Stomach smooth muscle (tissue), 2 donors: ENCODE data around the gene PAPOLA.

Experiments used
- H3K27ac ChIP-seq: one replicate; pipeline ENCODE4 v1.7.0; 2013; ENCODE audit warnings: mild to moderate bottlenecking, low read length, inconsistent platforms
- H3K27me3 ChIP-seq, 2 donors: one replicate each; pipeline ENCODE4 v1.7.0; 2013; ENCODE audit warnings: low read length in 2 of 2; ENCODE audit not compliant: insufficient read depth in 2 of 2, control insufficient read depth in 1 of 2
- H3K36me3 ChIP-seq, 2 donors: one replicate each; pipeline ENCODE4 v1.7.0; 2013; ENCODE audit warnings: low read length in 2 of 2; ENCODE audit not compliant: control insufficient read depth in 2 of 2, insufficient read depth in 2 of 2
- H3K4me1 ChIP-seq: one replicate; pipeline ENCODE4 v1.7.0; 2013; ENCODE audit warnings: low read length; ENCODE audit not compliant: control insufficient read depth, insufficient read depth
- H3K4me3 ChIP-seq, 2 donors: one replicate each; pipeline ENCODE4 v1.7.0; 2013; ENCODE audit warnings: low read length in 2 of 2
- H3K9ac ChIP-seq, 2 donors: one replicate each; pipeline ENCODE4 v1.7.0; 2013; ENCODE audit warnings: low read length in 2 of 2, mild to moderate bottlenecking in 1 of 2
- H3K9me3 ChIP-seq, 2 donors: one replicate each; pipeline ENCODE4 v1.7.0; 2013; ENCODE audit warnings: low read length in 2 of 2; ENCODE audit not compliant: control insufficient read depth in 2 of 2
- donor health status: healthy.
- donor health status: Pancreatic carcinoma.

The PAPOLA gene

GRCh38 chr14:96579358-96579757 is 77.2 kb downstream of the PAPOLA start:
- Histone ChIP-seq H3K27ac (no peak overlapping the region), H3K4me1 (peaks cover 7% of the 10 kb centered on the region)

GRCh38 chr14:96579855-96580254 is 77.7 kb downstream of the PAPOLA start:
- Histone ChIP-seq H3K9me3 (no peaks in the 10 kb centered on the region), H3K9ac (no peak overlapping the region), H3K36me3 (no peaks in the 10 kb centered on the region), H3K4me3 (no peak overlapping the region), H3K4me1 (peaks cover 2% of the 10 kb centered on the region), H3K27me3 (peaks cover 0 to 6% of the 10 kb centered on the region in 2 donors), H3K27ac (no peak overlapping the region)

More at GRCh38 chr14:96579358-96579757, 77.2 kb downstream of the PAPOLA start:
- H3K9ac ChIP-seq: no peak overlapping the region
- no peaks in the 10 kb centered on the region for H3K9me3 ChIP-seq
- H3K27me3 ChIP-seq: peaks cover 0 to 6% of the 10 kb centered on the region in 2 donors
- no peaks in the 10 kb centered on the region for H3K36me3 ChIP-seq
- no peak overlapping the region for H3K4me3 ChIP-seq

GRCh38 chr14:96580566-96580965 is 78.4 kb downstream of the PAPOLA start:
- Histone ChIP-seq H3K4me1 (no peaks in the 10 kb centered on the region), H3K27me3 (peaks cover 0 to 10% of the 10 kb centered on the region in 2 donors), H3K9ac (no peak overlapping the region), H3K4me3 (no peak overlapping the region), H3K27ac (no peak overlapping the region), H3K9me3 (no peaks in the 10 kb centered on the region), H3K36me3 (no peaks in the 10 kb centered on the region)

GRCh38 chr14:96581026-96581425 is 78.8 kb downstream of the PAPOLA start:
- Histone ChIP-seq H3K9ac (no peak overlapping the region), H3K4me3 (no peak overlapping the region), H3K36me3 (no peaks in the 10 kb centered on the region), H3K27me3 (peaks cover 2 to 10% of the 10 kb centered on the region in 2 donors), H3K4me1 (no peaks in the 10 kb centered on the region), H3K9me3 (no peaks in the 10 kb centered on the region), H3K27ac (no peak overlapping the region)

GRCh38 chr14:96581902-96582301 is 79.7 kb downstream of the PAPOLA start:
- no peaks in the 10 kb centered on the region for H3K9me3 ChIP-seq
- H3K36me3 ChIP-seq: no peaks in the 10 kb centered on the region
- no peak overlapping the region for H3K27ac ChIP-seq

GRCh38 chr14:96582411-96582961 is 80.3 kb downstream of the PAPOLA start:
- H3K9me3 ChIP-seq: no peaks in the 10 kb centered on the region
- H3K27ac ChIP-seq: no peak overlapping the region

More at GRCh38 chr14:96581902-96582301, 79.7 kb downstream of the PAPOLA start:
- Histone ChIP-seq H3K4me3 (no peak overlapping the region), H3K4me1 (no peaks in the 10 kb centered on the region), H3K9ac (no peak overlapping the region), H3K27me3 (peaks cover 8 to 16% of the 10 kb centered on the region in 2 donors)

GRCh38 chr14:96582995-96583394 is 80.8 kb downstream of the PAPOLA start:
- H3K36me3 ChIP-seq: no peaks in the 10 kb centered on the region
- no peak overlapping the region for H3K9ac ChIP-seq
- H3K27ac ChIP-seq: no peak overlapping the region
- no peaks in the 10 kb centered on the region for H3K4me1 ChIP-seq
- H3K9me3 ChIP-seq: no peaks in the 10 kb centered on the region
- no peak overlapping the region for H3K4me3 ChIP-seq
- peaks cover 15 to 23% of the 10 kb centered on the region in 2 donors for H3K27me3 ChIP-seq

More at GRCh38 chr14:96582411-96582961, 80.3 kb downstream of the PAPOLA start:
- H3K4me1 ChIP-seq: no peaks in the 10 kb centered on the region
- no peak overlapping the region for H3K9ac ChIP-seq
- H3K27me3 ChIP-seq: peaks cover 12 to 19% of the 10 kb centered on the region in 2 donors
- H3K36me3 ChIP-seq: no peaks in the 10 kb centered on the region
- no peak overlapping the region for H3K4me3 ChIP-seq

- Histone ChIP-seq H3K27me3 (peaks cover 17 to 28% of the 10 kb centered on the region in 2 donors), H3K4me1 (no peaks in the 10 kb centered on the region), H3K4me3 (no peak overlapping the region), H3K9me3 (no peaks in the 10 kb centered on the region), H3K9ac (no peak overlapping the region), H3K27ac (no peak overlapping the region), H3K36me3 (no peaks in the 10 kb centered on the region)
These were observed 81.4 kb downstream of the PAPOLA start for GRCh38 chr14:96583569-96584041.

GRCh38 chr14:96584199-96584906 is 82.2 kb downstream of the PAPOLA start:
- H3K9ac ChIP-seq: no peak overlapping the region
- no peaks in the 10 kb centered on the region for H3K4me1 ChIP-seq
- peaks cover 17 to 28% of the 10 kb centered on the region in 2 donors for H3K27me3 ChIP-seq
- no peaks in the 10 kb centered on the region for H3K9me3 ChIP-seq
- no peak overlapping the region for H3K27ac ChIP-seq
- no peak overlapping the region for H3K4me3 ChIP-seq
- H3K36me3 ChIP-seq: no peaks in the 10 kb centered on the region

GRCh38 chr14:96584907-96585671 is 82.9 kb downstream of the PAPOLA start:
- no peak overlapping the region for H3K9ac ChIP-seq
- no peak overlapping the region for H3K4me3 ChIP-seq
- H3K4me1 ChIP-seq: no peaks in the 10 kb centered on the region
- no peaks in the 10 kb centered on the region for H3K9me3 ChIP-seq
- H3K27me3 ChIP-seq: peaks cover 17 to 29% of the 10 kb centered on the region in 2 donors
- no peak overlapping the region for H3K27ac ChIP-seq
- no peaks in the 10 kb centered on the region for H3K36me3 ChIP-seq
